ENCODE results near the gene CYP2W1.

The CYP2W1 gene, protein sequence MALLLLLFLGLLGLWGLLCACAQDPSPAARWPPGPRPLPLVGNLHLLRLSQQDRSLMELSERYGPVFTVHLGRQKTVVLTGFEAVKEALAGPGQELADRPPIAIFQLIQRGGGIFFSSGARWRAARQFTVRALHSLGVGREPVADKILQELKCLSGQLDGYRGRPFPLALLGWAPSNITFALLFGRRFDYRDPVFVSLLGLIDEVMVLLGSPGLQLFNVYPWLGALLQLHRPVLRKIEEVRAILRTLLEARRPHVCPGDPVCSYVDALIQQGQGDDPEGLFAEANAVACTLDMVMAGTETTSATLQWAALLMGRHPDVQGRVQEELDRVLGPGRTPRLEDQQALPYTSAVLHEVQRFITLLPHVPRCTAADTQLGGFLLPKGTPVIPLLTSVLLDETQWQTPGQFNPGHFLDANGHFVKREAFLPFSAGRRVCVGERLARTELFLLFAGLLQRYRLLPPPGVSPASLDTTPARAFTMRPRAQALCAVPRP

DNA sequence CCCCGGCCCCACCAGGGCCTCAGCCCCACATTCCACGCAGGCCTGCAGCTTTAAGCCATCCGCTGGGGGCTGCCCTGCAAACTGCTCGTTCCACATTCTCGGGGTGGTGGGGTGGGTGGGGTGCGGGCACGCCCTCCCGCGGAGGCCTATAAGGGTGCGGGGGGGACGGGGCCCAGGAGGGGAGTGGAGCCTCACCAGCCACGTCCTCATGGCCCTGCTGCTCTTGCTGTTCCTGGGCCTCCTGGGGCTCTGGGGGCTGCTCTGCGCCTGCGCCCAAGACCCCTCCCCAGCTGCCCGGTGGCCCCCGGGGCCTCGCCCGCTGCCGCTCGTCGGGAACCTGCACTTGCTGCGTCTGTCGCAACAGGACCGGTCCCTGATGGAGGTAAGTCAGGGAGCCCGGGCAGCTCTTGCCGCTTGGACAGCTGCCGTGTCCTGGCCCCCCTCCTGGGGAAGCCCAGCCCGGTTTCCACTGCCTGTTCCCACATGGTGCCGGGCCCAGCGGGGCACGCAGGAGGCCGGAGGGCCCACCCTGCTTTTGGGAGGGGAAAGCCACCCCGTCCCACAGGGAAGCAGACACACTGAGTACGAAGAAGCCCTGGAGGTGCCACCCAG is at the start of gene CYP2W1:
CYP2W1 (plus strand) TSS at position 178 of the 612 bp plus-strand sequence; CDS start at position 209, 31 bp downstream.
- no peaks in the 10 kb centered on the region for H3K36me3 ChIP-seq (ENCODE audit: low read depth)
- TF ChIP-seq, protein P1, sequence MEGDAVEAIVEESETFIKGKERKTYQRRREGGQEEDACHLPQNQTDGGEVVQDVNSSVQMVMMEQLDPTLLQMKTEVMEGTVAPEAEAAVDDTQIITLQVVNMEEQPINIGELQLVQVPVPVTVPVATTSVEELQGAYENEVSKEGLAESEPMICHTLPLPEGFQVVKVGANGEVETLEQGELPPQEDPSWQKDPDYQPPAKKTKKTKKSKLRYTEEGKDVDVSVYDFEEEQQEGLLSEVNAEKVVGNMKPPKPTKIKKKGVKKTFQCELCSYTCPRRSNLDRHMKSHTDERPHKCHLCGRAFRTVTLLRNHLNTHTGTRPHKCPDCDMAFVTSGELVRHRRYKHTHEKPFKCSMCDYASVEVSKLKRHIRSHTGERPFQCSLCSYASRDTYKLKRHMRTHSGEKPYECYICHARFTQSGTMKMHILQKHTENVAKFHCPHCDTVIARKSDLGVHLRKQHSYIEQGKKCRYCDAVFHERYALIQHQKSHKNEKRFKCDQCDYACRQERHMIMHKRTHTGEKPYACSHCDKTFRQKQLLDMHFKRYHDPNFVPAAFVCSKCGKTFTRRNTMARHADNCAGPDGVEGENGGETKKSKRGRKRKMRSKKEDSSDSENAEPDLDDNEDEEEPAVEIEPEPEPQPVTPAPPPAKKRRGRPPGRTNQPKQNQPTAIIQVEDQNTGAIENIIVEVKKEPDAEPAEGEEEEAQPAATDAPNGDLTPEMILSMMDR (IDR thresholded peaks at IDR 0.05; ENCODE audit: poor library complexity, severe bottlenecking), result no peak
- ATAC-seq (ENCODE audit: low read depth) (no peak), DNase-seq (ENCODE audit: low spot score) (no peak)
- no peaks in the 10 kb centered on the region for H3K9me3 ChIP-seq (ENCODE audit: severe bottlenecking)
- no peak within 1 kb of the TSS for H3K4me3 ChIP-seq (ENCODE audit: severe bottlenecking)
- no peaks in the 10 kb centered on the region for H3K27me3 ChIP-seq (ENCODE audit: insufficient read depth, poor library complexity, severe bottlenecking)
- H3K27ac ChIP-seq (ENCODE audit: poor library complexity, severe bottlenecking), result no peak within 1 kb of the TSS
- no peaks in the 10 kb centered on the region for H3K4me1 ChIP-seq (ENCODE audit: insufficient read depth, poor library complexity, severe bottlenecking)

DNA sequence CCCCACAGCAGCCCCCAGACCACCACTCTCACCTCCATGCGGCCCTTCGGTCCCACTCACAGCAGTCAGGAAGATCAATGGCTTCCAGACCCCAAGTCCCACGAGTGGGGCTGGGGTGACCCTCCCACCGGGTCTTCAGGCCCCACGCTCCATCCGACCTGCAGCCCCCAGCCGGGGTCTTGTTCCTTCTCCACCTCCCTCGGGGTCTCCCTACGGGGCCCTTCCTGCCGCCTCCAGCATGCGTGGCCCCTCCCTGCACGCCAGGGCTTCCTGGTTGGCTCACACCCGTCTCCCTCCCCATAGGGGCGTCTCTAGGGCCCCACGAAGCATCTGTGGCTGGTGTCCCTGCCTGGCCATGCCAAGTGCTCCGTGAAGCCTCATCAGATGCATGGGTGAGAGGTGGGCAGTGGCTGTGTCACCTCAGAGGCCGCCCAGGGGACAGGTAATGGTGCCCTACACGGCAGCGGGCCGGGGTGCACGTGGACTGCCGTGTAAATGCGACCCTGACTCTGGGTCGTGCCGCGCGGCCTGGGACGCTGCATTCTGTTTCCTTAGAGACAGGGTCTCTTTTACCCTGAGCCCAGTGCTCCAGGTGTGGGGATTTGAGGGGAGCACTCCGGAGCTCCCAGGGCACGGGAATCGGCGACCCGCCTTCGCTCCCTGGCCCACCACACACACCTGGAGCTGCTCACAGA is 48.4 kb upstream of the CYP2W1 start:
- H3K4me1 ChIP-seq (ENCODE audit: insufficient read depth, poor library complexity, severe bottlenecking), result no peaks in the 10 kb centered on the region
- no peaks in the 10 kb centered on the region for H3K9me3 ChIP-seq (ENCODE audit: severe bottlenecking)
- H3K27me3 ChIP-seq (ENCODE audit: insufficient read depth, poor library complexity, severe bottlenecking), result no peaks in the 10 kb centered on the region
- DNase-seq (ENCODE audit: low spot score) (peak; percentile 52), ATAC-seq (ENCODE audit: low read depth) (no peak)
- no peaks in the 10 kb centered on the region for H3K36me3 ChIP-seq (ENCODE audit: low read depth)
- H3K4me3 ChIP-seq (ENCODE audit: severe bottlenecking), result no peak overlapping the region
- H3K27ac ChIP-seq (ENCODE audit: poor library complexity, severe bottlenecking), result no peak overlapping the region
- TF ChIP-seq, protein P1 (IDR thresholded peaks at IDR 0.05; ENCODE audit: poor library complexity, severe bottlenecking), result no peak

DNA sequence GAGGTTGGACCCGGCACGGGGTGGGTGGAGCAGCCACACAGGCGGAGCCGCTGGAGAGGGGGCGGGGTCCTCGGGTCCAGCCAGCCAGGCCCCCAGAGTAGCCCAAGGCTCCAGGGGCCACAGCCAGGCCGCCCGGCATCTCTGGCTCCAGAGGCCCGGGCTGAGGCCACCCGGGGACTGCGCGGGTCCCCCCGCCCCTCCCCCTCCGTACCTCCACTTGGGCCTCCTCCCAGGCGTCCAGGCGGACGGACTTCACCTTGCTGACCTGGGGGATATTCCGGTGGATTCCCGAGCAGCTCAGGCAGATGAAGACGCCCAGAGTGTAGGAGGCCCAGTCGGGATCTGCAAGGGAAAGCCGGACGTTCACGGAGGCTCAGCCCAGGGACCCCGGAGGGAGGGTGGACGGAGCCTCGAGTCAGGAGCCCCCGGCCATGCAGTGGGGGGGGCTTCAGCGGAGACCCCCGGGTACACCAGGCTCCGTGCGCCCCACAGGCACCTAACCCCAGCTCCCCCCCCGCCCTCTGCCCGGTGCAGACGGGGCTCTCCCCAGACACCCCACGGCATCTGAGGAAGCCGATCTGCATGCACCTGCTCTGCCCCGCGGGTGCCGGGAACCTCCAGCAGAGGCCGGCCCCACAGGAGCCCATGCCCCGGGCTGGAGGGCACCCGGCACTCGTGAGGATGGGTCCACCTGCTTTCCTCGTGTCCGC is 47.7 kb upstream of the CYP2W1 start:
- no peaks in the 10 kb centered on the region for H3K27me3 ChIP-seq (ENCODE audit: insufficient read depth, poor library complexity, severe bottlenecking)
- DNase-seq (ENCODE audit: low spot score) (peak; percentile 68), ATAC-seq (ENCODE audit: low read depth) (no peak)
- H3K4me3 ChIP-seq (ENCODE audit: severe bottlenecking), result no peak overlapping the region
- H3K36me3 ChIP-seq (ENCODE audit: low read depth), result no peaks in the 10 kb centered on the region
- H3K4me1 ChIP-seq (ENCODE audit: insufficient read depth, poor library complexity, severe bottlenecking), result no peaks in the 10 kb centered on the region
- H3K27ac ChIP-seq (ENCODE audit: poor library complexity, severe bottlenecking), result no peak overlapping the region
- no peaks in the 10 kb centered on the region for H3K9me3 ChIP-seq (ENCODE audit: severe bottlenecking)
- TF ChIP-seq, protein P1 (IDR thresholded peaks at IDR 0.05; ENCODE audit: poor library complexity, severe bottlenecking), result no peak

DNA sequence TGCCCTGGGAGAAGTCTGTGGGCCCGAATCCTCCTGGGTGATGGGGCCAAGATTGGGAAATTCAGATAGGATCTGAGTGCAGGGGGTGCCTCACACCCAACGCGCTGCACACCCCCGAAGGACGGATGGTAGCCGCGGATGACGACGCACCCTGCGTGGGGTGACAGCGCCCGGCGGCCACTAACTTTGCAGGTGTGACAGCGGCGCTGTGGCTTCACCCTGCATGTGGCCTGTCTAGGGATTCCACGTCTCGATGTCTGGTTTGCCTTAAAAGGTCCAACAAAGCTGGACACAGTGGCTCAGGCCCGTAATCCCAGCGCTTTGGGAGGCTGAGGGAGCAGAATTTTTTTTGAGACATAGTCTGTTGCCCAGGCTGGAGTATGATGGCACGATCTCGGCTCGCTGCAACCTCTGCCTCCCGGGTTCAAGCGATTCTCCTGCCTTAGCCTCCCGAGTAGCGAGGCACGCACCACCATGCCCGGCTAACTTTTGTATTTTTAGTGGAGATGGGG is 47.1 kb upstream of the CYP2W1 start:
- Histone ChIP-seq H3K4me1 (ENCODE audit: insufficient read depth, poor library complexity, severe bottlenecking) (no peaks in the 10 kb centered on the region), H3K27ac (ENCODE audit: poor library complexity, severe bottlenecking) (no peak overlapping the region), H3K4me3 (ENCODE audit: severe bottlenecking) (no peak overlapping the region), H3K27me3 (ENCODE audit: insufficient read depth, poor library complexity, severe bottlenecking) (no peaks in the 10 kb centered on the region), H3K36me3 (ENCODE audit: low read depth) (no peaks in the 10 kb centered on the region), H3K9me3 (ENCODE audit: severe bottlenecking) (no peaks in the 10 kb centered on the region)
- TF ChIP-seq, protein P1 (IDR thresholded peaks at IDR 0.05; ENCODE audit: poor library complexity, severe bottlenecking), result no peak
- no peak for ATAC-seq (ENCODE audit: low read depth)
- peak; percentile 53 for DNase-seq (ENCODE audit: low spot score)

All from RWPE2 (cell line).